ENCODE data around the gene AK1.
A peak's percentile ranks its signal among the peaks of the same experiment; 100 is the strongest.

The AK1 gene

GRCh38 chr9:127866535-127866934 lies 10.9 kb downstream of the AK1 start:
- DNase-seq = no peak

GRCh38 chr9:127865645-127866464 lies 11.6 kb downstream of the AK1 start:
- peak; percentile 48 for DNase-seq

GRCh38 chr9:127863191-127863621 lies 14.3 kb downstream of the AK1 start:
- no peak for DNase-seq

GRCh38 chr9:127862075-127863011 lies 15.1 kb downstream of the AK1 start:
- DNase-seq = peak; percentile 35

GRCh38 chr9:127860779-127861178 lies 16.7 kb downstream of the AK1 start:
- no peak for DNase-seq

- DNase-seq = no peak
Observed at GRCh38 chr9:127860260-127860659, 17.2 kb downstream of the AK1 start.

- DNase-seq = no peak
Observed at GRCh38 chr9:127858041-127858512, 19.4 kb downstream of the AK1 start.

GRCh38 chr9:127857278-127857677 lies 20.2 kb downstream of the AK1 start:
- DNase-seq = no peak

GRCh38 chr9:127856729-127857116 lies 20.8 kb downstream of the AK1 start:
- DNase-seq = no peak

- no peak for DNase-seq
Observed at GRCh38 chr9:127856094-127856728, 21.3 kb downstream of the AK1 start.

- no peak for DNase-seq
Observed at GRCh38 chr9:127855522-127855921, 22.0 kb downstream of the AK1 start.

- DNase-seq = no peak
Observed at GRCh38 chr9:127854960-127855359, 22.5 kb downstream of the AK1 start.

GRCh38 chr9:127854184-127854806 lies 23.2 kb downstream of the AK1 start, which contains the start of gene ENG:
Gene ENG (minus strand): TSS chr9:127854658. CDS start chr9:127854355, 303 bp downstream.
- DNase-seq = no peak

- DNase-seq = no peak
Observed at GRCh38 chr9:127853312-127854183, 23.9 kb downstream of the AK1 start.

GRCh38 chr9:127852829-127853228 lies 24.6 kb downstream of the AK1 start:
- no peak for DNase-seq

- no peak for DNase-seq
Observed at GRCh38 chr9:127850286-127850830, 27.1 kb downstream of the AK1 start.

- no peak for DNase-seq
Observed at GRCh38 chr9:127848756-127849504, 28.5 kb downstream of the AK1 start.

GRCh38 chr9:127847833-127848755 lies 29.4 kb downstream of the AK1 start:
- DNase-seq = no peak

GRCh38 chr9:127847178-127847510 lies 30.3 kb downstream of the AK1 start:
- no peak for DNase-seq
